Endometrium (tissue), 2 donors: ENCODE measurements around the gene GRID1.

ENCODE experiments used
- FAIRE-seq: peaks from 2 replicates; lab custom pipeline; 2012; peaks lifted over from hg19 to GRCh38; lab: Jason Lieb, UNC
- donor health status: control.
- donor health status: control.

The GRID1 gene

DNA sequence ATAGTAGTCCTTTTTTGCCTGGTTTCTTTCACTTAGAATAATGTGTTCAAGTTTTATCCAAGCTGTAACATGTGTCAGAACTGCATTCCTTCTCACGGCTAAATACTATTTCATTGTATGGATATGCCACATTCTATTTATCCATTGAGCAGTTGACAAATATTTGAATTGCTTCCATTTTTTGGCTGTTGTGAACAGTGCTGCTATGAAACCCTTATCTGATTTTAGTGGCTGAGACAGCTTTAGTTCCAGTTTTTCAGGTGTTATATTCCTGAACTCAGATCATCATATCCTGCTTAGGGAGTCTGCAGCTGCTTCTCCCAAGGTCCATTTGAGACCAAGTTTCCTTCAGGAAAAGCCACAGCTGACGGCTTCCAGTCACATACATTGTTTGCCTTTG lies 339.2 kb downstream of the GRID1 start:
- no peak for FAIRE-seq

GRCh38 chr10:86025509-86025908 lies 341.1 kb downstream of the GRID1 start:
- no peak for FAIRE-seq

DNA sequence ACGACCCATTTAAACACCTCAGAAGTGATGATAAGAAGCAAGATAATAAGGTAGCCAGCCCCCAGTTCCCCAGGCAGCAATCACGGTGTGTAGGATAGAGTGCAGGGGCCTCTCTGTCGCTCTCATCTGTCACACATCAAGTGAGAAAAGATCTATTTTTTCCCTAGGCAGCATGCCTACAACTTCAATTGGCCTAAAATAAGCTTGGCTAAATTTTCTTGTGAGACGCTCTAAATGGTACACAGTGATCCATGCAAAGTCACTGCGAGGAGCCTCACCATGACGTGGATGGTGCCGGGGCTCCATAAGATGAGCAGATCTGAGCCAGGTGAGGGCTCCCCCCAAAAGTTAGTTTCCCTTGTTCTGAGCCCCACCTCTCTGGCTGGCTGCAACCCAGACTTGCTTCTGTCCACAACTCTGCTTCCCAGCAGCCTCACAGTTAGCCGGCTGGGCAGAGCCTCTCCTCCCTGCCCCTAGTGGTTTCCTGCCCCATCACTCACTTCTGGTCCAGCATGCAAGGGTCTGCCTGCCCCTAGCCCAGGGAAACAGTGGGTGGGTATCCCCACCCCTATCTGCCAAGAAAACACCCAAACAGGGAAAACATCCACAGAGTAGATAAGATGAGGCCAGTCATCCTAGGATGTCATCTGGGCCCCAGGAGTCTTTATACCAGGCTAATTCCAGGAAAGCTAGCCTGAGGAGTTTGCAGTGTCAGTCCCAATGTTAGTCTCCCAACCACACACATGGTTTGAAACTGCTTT lies 342.1 kb downstream of the GRID1 start:
- no peak for FAIRE-seq

DNA sequence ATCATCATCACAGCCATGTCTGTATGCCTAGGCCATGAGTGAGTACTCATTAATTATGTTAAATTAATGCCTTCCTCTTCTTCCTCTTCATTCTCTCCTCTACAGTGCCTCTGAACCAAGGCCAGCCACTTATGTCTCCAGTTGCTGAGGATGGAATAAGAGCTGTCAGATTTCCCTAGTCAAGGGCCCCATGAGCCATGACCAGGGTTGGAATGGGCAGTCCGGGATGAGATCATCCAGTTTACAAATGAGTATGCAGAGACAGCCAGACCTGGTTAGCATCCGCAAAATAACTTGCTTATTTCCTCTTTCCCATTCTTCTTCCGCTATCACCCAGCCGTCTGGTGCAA lies 342.7 kb downstream of the GRID1 start:
- FAIRE-seq = no peak

DNA sequence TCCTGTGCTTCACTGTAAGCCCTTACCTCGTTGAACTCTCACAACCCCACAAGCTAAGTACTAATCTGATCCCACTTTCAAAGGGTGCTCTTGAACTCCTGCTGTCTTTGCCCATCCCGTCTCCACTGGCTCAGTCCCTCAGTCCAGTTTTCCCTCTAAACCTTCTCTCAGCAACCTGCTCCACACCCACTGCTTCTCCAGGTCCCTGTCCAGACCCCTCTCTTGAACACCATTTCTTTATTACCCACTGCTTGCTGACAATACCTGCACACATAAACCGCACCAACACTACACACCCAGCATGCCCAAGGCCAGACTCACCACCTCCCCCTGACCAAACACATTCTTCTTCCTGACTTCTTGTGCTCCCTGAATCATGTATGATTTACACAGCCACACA lies 343.3 kb downstream of the GRID1 start:
- FAIRE-seq = no peak

DNA sequence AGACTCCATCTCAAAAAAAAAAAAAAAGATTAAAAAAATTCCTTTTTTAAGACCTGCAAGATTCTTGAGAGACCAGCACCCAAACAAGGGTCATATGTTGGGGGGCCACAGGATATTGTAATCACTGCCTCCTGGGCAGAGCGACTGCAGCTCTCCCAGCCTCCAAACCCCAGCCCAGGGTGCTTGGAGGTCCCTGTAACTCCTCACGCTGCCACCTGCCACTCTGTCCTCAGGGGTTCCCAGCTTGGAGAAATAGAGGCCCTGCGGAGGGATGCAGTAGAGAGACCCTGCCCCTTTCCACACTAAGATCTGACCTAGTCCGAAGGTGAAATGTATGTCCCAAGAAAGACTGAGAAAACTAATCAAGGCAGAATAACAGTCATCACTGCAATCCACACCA lies 343.7 kb downstream of the GRID1 start:
- no peak for FAIRE-seq

DNA sequence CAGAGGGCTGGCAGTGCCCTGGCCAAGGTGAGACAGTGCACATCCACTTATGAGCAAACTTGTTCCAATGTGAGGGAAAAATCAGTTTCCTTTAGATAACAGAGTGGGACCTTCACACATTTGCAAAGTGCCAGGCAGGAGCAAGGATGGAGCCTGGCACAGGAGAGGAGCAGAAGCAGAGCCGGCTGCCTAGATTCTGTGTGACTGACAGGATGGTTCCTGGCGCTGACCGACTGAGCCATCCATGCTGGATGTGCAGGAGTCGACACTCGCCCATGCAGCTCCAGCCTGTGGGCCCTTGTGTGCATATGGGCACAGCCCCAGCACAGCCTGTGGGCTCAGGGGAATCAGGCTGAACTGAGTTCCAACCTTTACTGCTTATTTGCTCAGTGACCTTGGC lies 346.5 kb downstream of the GRID1 start:
- no peak for FAIRE-seq

GRCh38 chr10:86019141-86019540 lies 347.5 kb downstream of the GRID1 start:
- FAIRE-seq = no peak

DNA sequence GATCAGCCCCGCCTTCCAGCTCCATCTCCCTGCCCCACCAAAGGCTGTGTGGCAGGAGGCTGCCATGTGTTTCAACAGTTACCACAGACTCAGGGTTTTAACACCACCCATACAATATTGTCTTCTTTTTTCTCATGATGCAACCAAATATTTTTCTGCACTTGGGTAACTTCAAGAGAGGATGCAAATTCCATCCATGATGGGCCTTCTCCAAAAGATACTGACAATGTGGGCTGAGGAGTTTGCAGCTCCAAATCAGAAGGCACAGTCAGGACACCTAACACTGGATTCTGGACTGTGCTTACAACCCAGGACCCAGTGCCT lies 347.9 kb downstream of the GRID1 start:
- FAIRE-seq = no peak

DNA sequence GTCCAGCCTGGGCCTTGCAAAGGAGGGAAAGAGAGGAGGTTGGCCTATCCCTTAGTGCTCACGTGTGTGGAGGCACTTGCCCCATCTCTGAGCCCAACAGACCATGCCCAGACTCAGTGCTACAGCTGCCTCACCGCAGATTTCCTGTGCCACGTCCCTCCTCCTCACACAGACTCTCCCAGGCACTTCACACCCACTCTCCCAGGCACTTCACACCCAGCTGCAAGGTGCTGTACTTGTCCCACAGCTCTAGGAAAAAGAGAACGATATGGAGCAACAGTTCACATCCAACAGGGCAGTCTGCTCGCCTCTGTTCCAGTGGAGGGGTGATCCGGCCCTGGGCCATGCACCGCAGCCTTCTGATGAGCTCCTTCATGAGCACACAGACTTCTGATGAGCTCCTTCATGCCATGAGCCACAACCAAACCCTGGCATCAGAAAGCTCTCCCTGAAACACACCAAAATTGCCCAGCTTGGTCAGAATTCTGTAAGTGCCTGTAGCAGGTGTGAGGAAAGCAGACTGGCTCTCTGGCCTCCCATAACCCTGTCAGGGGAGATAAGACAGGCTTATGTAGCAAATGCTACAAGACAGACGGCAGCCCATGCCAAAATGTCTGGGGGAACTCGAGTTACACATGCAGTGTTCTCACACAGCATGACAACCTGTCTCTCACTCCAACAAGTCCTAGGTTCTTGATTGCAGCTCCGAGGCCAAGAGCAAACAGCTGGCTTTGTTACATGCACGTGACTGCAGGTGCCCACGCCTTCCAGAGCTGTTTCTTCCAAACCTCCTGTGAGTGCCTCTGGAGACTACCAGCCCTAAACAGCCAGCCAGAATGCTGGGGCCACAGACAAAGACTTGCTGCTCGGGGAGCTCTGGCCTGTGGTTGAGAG lies 348.5 kb downstream of the GRID1 start:
- no peak for FAIRE-seq

- FAIRE-seq = no peak
Observed at GRCh38 chr10:86013568-86013967, 353.0 kb downstream of the GRID1 start.

GRCh38 chr10:86007171-86007570 lies 359.4 kb downstream of the GRID1 start:
- FAIRE-seq = no peak

DNA sequence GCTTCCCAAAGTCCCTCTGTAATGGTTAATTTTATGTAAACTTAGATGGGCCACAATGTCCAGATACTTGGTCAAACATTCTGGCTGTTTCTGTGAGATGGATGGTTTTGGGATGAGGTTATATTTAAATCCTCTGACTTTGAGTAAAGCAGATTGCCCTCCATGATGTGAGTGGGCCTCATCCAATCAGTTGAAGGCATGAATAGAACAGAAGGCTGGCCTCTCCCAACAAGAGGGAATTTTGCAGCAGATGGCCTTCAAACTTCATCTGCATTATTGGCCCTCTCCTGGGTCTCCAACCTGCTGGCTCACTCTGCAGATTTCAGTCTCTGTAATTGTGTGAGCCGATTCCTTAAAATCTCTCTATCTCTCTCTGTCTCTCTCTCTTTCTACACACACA lies 362.3 kb downstream of the GRID1 start:
- FAIRE-seq = no peak

GRCh38 chr10:86003201-86003621 lies 363.4 kb downstream of the GRID1 start:
- no peak for FAIRE-seq

DNA sequence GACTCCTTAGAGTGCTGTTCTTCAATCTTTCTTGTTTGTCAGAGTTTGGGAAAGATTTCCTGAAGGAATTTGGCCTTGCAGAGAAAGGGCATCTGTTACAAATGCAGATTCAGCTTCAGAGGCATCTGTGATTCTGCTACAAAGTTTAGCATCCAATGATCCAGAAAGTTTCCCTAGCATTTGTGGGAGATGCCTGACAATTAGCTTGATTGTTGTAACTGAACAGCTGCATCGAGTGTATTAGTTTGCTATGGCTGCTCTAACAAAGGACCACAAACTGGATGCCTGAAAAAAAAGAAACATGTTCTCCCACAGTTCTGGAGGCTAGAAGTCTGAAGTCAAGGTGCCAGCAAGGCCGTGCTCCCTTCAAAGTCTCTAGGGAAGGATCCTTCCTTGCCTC lies 365.1 kb downstream of the GRID1 start:
- no peak for FAIRE-seq

DNA sequence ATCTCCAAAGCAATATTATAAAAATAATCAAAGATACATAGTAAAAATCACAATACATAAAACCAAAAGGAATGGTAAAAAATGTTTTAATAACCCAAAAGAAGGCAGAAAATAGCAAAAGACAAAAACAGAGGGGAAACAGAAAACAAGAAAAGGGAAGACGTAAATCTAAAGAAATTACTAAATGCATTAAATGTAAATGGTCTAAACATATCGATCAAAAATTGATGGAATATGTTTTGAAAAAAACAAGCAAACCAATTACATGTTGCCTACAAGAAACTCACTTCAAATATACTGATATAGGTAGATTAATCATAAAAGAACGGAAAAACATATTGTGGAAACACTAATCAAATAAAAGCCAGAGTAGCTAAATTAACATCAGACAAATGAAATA lies 369.1 kb downstream of the GRID1 start:
- FAIRE-seq = no peak

DNA sequence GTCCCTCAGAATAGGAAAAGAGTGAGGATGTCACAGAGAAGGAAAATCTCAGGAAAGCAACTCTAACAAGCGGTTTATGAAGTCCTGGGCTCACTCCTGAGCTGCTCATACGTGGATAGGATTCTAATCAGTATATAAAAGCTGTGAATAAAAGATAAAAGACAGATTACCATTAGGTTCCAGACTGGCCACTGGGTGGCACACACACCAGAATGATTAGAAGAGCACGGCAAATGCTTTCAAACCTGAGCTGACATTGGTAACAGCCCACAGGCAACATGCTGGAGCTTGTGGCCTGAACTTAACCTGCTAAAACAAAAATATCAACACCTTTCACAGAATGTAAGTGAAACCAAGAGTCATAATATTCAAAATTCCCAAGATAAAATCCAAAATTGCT lies 370.8 kb downstream of the GRID1 start:
- no peak for FAIRE-seq

DNA sequence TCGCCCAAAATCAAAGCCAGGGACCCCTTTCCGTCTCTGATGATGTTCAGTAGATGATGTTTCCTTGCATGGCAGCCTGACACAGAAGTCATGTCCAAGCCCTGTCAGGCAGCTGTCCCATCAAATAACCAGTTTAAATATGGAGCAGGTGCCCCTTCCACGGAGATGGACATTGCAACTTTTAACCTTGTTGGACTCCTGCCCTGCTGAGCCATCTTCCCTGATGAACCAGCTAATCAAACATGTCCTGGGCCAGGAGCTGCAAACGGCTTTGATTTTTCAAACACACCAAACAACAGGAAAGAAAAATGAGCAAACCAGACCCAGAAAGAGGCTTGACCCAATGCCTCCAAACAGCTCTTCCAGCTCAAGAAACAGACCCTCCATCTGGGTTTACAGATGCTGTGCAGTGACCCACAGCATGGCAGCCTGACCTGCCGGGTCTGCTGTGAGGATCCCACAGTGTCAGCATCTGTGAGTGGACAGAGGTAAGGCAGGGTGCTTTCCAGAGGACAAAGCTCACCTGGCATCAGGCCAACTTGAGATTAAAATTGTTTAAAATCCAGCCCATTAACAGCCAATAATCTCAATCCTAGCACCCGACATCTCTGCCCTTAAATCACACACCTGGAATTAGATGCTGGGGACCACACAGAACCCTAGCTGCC lies 372.6 kb downstream of the GRID1 start:
- FAIRE-seq = no peak

DNA sequence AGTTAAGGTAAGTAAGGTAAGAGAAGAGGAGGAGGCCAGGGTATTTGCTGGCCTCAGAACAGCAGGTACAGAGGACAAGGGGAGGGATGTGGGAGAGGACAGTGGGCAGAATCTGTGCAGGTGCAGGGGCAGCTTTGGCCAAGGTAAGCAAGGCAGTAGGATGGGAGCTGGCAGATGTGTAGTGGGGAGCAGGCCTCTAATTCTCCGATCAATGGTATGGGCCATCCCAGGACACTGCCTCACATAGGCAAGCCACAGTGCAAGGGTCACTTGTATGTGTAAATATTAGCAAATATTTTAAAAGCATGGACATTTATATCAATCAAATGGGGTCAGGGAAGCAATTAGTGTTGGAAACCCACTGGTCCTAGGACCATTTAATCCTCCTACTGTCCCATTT lies 373.5 kb downstream of the GRID1 start:
- no peak for FAIRE-seq

DNA sequence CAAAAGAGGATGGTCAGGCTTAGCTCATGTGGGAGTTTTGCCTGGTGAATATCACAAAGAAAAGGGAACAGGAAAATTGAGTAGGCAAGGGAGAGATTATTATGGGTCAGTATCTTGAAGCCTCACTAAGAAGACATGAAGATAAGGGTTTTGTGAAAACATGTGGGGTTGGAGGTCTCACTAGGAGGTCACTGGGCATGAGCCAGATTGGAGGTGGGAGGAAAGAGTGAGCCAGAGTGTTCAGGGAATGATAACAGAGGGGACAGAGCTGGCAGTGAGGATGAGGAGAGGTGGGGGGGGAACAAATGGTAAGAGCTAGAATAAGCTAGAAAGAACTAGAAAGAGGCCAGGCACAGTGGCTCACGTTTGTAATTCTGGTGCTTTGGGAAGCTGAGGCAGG lies 374.3 kb downstream of the GRID1 start:
- no peak for FAIRE-seq

DNA sequence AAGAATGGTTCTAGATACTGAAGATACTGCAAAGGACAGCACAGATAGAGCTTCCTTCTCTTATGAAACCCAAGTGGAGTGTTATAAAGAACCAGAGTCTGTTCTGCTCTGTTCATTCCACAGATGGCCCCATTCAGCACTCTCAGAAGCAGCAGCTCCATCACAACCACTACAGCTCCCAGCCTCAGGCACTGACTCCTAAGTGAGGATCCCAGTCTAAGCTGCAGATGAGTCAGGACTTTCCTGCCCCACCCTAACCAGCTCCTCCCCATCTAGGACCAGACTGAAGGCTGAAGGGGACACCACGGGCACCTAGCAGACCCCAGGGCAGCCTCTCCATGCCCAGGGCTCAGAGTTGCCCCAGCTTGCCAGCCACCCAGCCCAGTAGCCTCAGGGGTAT lies 379.8 kb downstream of the GRID1 start:
- no peak for FAIRE-seq

- no peak for FAIRE-seq
Observed at GRCh38 chr10:85983051-85983450, 383.5 kb downstream of the GRID1 start.

DNA sequence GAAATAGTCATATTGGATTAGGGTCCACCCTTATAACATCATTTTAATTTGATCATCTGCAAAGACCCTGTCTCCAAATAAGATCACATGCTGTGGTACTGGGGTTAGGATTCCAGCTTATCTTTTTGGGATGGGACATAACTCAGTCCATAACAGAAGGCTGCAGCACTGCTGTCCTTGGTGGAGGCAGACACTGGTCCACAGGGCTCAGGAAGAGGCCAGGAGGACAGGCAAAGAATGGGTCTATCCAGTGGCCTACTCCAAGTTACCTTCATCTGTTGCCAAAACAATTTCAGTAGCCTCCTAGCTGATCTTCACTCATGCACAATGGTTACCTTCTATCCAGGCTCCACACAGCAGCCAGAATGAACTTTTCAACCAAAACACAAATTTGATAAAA lies 387.0 kb downstream of the GRID1 start:
- FAIRE-seq = no peak
